Stimulated activated CD8-positive, alpha-beta memory T cell treated with anti-CD3 and anti-CD28 coated beads, Interleukin-2, amount 100 ng/mL, for 48 hours (primary cell): ENCODE data around the gene CUBN.

ENCODE experiments used
- DNase-seq, 2 donors: peaks; one replicate each; pipeline ENCODE4 v3.0.0-alpha.2; 2020; ENCODE audit warnings: low read depth in 2 of 2

CUBN gene

GRCh38 chr10:16989826-16990293 is 139.8 kb downstream of the CUBN start:
- no peak for DNase-seq

DNA sequence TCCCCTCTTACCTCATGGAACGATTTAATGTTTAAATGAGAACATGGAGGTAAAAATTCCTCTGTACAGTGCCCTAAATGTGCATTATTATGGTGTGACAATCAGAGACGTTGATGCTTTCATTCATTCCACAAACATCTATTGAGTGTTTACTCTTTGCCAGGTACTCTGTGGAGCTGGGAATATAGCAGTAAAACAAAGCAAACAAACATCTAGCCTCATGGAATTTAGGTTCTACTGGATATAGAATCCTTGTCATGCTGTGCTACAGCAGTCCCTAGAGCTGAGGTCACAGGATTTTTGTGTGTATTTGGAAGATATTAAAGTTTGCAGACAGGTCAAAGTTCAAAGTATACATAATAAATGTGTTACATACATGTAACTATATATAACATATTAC is 140.7 kb downstream of the CUBN start:
- DNase-seq: no peak

GRCh38 chr10:16987976-16988610 is 141.5 kb downstream of the CUBN start:
- no peak for DNase-seq

DNA sequence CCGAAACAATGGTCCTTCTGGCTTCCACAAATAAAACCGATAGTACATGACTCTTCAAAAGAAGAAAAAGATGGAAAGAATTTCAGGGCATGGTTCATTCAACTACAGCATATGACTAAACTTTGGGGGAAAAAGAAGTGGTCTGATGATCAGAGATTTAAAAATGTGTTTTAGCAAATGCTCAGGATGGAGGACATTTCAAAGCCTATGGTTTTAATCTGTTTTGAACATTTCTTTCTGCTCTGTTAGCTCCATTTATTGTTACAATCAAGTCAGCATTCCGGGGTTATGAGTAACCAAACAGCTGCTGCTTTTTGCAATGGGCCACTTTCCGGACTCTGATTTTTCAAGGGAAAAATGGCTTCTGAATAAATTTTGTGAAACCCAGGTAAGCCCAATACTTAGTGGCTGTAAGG is 142.4 kb downstream of the CUBN start:
- DNase-seq: no peak

DNA sequence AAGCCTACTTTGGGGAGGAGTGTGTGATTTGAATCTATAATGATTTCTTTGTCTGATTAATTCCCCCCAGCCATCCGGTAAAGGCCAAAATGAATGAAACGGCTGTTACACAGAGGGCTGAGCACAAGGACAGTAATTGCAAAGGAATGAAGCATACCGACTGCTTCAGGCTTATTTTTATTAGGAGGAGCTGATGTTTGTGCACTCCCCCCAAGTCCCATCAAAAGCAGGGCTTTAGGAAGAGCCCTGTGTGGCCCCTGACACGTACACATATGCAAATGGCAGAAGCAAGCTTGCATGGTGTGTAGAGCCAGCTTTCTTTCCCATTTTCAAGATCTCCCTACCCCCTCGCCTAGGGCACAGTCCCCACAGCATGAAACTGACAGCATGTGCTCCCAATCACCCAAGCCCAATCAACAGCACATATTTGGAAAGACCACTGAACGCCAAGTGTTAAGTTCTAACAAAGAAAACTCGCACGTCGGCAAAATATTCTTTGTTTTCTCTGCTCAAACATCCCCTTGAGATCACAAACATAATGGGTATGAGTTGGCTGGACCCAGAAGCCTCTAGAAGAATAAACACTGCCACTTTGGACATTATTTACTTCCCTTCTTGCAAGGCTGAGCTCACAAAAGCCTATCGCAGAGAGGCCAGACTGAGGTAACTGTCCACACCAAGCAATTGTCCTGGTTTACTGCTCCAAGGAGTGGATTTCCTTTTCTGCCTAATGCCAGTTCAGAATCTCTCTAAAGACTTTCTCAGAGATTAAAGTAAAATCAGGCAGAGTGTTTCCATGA is 143.0 kb downstream of the CUBN start:
- no peak for DNase-seq

DNA sequence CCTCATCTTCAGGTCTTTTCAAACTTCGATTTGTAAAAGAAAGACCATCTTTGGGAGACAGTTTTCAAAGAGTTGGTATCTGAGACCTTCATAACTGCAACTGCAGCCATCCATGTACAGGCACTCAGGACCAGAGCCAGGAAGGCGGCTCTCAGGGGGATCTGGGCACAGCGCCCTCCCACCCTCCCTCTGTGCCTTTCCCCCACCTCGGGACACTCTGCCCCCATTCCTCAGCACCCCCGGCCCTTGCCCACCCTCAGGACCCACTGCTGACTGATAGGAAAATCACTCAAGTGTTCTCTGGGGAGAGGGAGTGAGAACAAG is 143.6 kb downstream of the CUBN start:
- DNase-seq: no peak

- DNase-seq: no peak
These were observed 145.4 kb downstream of the CUBN start for GRCh38 chr10:16984242-16984641.

- DNase-seq: no peak
These were observed 152.8 kb downstream of the CUBN start for GRCh38 chr10:16976803-16977202.

GRCh38 chr10:16975188-16975587 is 154.4 kb downstream of the CUBN start:
- no peak for DNase-seq

GRCh38 chr10:16968416-16969041 is 161.1 kb downstream of the CUBN start:
- no peak for DNase-seq

GRCh38 chr10:16967866-16968415 is 161.7 kb downstream of the CUBN start:
- DNase-seq: no peak

GRCh38 chr10:16966991-16967865 is 162.4 kb downstream of the CUBN start:
- DNase-seq: no peak

- no peak for DNase-seq
These were observed 163.7 kb downstream of the CUBN start for GRCh38 chr10:16965740-16966447.

DNA sequence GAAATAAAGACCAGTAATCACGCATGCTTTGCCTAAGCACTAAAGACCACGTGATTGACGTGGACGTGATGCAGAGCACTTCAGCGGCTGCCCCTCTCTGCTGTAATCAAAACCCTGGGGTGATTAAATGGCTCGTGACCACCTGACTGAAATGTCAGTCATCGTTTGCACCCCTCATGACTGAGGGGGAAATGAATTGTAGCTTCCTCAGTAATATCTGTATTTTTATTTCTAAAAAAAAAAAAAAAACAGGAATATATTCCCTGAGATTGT is 164.3 kb downstream of the CUBN start:
- DNase-seq: no peak

DNA sequence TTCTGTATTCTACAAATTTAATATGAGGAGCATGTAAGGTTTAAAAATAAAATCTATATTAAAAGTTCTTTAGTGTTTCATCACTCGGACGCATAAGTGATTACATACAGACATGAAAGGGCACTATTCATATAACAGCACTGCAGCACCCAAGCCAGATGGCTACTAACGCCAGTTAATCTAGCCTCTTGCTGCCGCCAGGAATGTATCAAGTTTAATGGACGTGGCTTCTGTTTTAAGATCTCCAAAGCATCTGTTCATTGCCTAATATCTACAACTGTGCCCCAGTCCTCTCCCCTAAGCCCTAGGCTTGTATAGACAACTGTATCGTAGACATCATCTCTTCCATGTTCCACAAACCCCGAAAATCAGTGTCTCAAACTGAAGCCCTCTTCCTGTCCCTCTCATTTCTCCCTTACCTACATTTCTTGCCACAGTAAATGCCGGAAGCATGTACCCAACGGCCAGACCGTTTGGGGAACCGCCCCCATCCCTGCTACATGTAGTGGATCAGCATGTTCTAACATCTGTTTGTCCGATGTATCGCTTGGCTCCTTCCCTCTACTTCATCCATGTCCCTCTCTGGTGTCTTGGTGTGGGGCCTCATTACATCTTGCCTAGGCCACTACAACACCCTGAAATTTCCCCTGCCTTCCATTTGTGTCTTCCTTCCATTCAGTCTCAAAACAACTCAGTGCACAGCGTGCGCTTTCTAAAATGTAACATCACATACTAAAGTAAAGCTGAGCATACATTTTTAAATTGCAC is 164.9 kb downstream of the CUBN start:
- no peak for DNase-seq

DNA sequence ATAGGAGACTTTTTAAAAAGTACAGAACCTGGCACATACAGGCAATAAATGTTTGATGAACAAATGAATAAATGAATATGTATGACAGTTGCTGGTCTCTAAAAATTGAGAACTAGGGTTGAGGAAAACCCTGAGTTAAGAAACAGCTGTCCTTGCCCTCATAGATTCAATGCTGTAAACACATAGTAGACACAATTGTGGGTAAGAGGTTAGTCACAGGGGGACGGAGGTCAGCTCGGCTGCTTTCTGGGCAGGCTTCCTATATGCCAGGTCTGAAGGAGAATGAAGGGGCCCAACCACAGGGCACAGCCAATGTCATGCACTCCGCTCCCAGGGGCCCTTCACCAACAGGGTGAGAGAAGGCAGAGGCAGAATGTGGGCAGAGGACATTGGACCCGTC is 169.1 kb downstream of the CUBN start:
- DNase-seq: no peak

DNA sequence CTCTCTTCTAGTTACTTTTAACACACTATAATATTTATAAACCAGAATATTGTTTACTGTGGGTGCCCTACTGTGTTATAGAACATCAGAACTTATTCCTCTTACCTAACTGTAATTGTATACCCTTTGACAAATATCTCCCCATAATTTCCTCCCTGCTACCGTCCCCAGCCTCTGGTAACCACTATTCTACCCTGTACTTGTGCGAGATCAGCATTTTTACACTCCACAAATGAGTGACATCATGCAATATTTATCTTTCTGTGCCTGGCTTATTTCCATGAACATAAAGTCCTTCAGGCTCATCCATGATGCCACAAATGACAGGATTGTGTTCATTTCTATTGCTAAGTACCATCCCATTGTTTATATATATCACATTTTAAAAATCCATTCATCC is 172.6 kb downstream of the CUBN start:
- no peak for DNase-seq

- no peak for DNase-seq
These were observed 175.2 kb downstream of the CUBN start for GRCh38 chr10:16954280-16955030.

DNA sequence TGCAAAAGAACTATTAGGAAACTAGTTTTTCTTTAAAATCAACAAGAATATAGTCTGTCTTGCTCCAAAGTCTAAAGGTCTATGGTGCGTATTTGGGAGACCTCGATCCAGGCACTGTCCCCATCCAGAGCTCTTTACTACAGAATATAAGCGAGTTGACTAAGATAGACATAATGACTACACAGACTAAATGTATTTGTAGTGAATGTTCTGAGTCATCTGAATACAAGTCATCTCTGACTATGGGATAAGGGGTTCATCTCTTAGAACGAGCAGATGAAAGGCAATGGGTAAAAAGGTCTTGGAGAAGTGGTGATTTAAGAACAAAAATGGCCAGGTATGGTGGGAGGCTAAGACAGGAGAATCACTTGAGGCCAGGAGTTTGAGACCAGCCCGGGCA is 176.3 kb downstream of the CUBN start:
- DNase-seq: no peak

DNA sequence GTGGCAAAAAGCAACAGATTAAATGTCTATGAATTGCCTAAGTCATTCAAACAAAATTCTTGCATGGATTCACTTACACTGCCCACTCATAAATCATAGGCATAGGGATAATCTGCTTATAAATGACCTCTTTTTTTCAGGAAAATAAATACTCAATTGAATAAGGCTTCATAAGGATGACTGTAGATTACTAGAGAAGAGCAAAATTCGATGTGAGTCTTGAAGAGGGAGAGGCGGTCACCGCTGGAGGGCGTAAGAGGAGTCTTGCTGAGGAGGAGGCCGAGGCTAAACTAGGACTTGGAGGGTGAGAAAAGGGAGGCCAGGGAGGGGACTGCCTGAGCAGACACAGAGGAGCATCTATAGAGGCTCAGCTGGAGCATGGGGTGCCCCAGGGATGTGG is 177.0 kb downstream of the CUBN start:
- DNase-seq: no peak
